DLD1 (cell line): Measurements from ENCODE around the gene CD74.

Experiments used
- in situ Hi-C: cut with HindIII; loops from 2 replicates; pipeline ENCODE4 v1.10.0; 2017; ENCODE audit warnings: low sequenced_read_pairs

Gene CD74

GRCh38 chr5:150398722-150399523 is 13.8 kb downstream of the CD74 start:
- in situ Hi-C loops: no loop called here

DNA sequence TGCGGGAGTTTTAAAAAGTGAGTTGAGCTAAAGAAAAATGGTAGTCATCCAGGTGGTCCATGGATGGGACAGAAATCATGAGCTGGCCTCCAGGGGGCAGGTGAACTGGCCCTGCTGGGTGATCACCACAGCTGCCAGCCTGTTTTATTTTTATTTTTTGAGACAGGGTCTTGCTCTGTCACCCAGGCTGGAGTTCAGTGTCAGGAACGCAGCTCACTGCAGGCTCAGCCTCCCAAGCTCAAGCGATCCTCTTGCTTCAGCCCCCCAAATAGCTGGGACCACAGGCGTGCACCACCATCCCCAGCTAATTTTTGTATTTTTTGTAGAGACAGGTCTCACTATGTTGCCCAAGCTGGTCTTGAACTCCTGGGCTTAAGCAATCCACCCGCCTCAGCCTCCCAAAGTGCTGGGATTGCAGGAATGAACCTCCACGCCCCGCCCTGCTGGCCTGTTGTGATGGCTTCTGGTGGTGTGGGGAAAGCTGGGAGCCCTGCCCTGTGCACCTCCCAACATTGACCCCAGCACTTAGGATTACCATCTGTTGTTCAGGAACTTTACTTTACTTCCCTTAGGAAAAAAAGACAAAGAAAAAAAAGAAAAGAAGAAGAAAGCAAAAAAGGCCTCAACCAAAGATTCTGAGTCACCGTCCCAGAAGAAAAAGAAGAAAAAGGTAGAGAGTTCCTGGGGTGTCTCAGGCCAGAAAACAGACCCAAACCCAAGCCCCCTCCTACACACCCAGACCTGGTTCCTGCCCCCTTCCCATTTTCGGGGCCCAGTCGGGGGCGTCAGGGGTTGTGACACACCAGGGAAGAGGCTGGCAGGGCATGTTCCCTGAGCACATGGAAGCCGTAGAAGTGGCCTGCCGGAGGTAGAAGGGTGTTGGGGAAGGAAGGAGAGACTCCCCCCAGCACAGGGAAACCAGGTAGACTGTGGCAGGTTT is 14.7 kb downstream of the CD74 start:
- in situ Hi-C loops: no loop called here

DNA sequence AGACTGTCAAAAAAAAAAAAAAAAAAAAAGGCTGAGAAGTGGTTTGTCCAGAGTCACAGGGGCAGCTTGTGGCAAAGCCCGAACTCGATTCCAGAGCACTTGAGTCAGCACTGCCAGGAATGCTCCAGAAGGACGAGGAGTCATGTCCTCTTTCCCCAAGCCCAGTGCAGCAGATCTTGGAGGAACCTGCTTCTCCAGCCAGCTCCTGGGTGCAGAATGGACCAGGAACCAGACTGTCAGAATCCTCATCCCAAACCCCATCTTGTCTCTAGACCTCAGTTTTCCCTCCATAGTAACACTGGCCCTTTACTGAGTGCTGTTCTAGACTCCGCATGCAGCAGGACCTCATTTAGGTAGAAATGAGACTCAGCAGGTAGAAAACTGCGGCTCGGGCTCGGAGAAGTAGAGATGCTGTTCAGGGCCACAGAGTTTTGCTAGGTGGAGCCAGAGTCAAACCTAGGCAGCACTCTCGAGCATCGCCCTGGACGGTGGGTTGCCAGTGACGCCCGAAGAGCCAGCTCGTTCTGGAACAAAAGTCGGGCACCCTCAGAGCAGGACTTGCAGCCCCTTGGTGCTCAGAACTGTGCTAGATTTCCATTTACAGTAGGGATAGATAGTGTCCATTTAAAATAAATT is 15.4 kb downstream of the CD74 start:
- in situ Hi-C loops: no loop called here

DNA sequence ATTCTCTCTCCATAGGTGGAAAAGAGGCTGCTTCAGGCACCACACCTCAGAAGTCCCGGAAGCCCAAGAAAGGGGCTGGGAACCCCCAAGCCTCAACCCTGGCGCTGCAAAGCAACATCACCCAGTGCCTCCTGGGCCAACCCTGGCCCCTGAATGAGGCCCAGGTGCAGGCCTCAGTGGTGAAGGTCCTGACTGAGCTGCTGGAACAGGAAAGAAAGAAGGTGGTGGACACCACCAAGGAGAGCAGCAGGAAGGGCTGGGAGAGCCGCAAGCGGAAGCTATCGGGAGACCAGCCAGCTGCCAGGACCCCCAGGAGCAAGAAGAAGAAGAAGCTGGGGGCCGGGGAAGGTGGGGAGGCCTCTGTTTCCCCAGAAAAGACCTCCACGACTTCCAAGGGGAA is 16.4 kb downstream of the CD74 start:
- in situ Hi-C loops: no loop called here

- in situ Hi-C loops: no loop called here
Measured at GRCh38 chr5:150395688-150395975, 17.1 kb downstream of the CD74 start.

GRCh38 chr5:150394912-150395687 is 17.6 kb downstream of the CD74 start:
- in situ Hi-C loops: no loop called here

- in situ Hi-C loops: no loop called here
Measured at GRCh38 chr5:150394131-150394530, 18.6 kb downstream of the CD74 start.

DNA sequence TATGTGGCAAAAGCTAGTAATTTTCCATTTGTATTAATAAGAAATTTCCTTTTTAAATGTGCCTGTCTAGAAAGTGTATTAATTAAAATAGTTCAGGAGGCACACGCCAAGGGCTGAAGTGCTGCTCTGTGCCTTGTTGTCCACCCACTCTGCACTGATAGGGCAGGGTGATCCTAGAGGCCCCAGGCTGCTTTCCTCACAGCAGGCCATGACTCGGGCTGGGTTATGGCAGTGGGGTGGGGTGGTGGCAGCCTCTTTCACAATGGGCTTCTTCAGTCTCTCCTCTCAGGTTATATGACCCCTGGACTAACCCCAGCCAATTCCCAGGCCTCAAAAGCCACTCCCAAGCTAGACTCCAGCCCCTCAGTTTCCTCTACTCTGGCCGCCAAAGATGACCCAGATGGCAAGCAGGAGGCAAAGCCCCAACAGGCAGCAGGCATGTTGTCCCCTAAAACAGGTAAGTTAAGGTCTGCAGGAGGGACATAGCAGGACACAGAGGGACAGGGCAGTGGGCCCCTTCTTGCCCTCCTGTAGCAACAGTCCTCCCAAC is 19.5 kb downstream of the CD74 start:
- in situ Hi-C loops: no loop called here

- in situ Hi-C loops: no loop called here
Measured at GRCh38 chr5:150392680-150393079, 20.0 kb downstream of the CD74 start.

- in situ Hi-C loops: no loop called here
Measured at GRCh38 chr5:150391986-150392385, 20.7 kb downstream of the CD74 start.

DNA sequence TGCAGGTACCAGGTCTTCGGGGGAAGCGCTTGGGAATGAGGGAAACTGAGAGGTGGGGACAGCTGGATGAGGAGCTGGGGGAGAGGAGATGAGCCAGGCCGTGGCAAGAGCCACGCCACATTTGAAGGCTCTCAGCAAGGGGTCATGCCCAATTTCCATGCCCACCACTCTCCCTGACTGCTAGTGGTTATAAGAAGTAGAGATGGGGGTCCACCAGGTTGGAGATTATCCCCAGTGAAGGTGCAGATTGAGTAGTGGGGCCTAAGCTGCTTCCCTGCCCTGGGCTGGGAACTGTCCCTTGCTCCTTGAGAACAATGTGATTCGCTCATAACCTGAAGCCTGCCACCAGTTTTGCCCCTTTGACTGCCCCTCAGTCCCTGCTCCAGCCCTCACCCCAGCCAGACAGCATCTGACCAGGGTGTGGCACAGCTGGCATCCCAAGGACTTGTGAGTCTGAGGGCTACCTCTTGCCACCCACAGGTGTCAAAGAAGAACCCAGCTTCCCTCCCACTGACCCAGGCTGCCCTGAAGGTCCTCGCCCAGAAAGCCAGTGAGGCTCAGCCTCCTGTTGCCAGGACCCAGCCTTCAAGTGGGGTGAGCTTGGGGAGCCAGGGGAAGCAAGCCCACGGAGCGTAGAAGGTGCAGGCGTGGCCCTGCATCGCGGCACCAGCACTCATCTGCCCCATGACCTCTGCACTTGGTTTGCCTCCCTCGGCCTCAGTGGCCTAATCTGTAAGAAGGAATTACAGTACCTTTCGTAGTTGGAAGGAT is 21.5 kb downstream of the CD74 start:
- in situ Hi-C loops: no loop called here

- in situ Hi-C loops: no loop called here
Measured at GRCh38 chr5:150389531-150390266, 23.0 kb downstream of the CD74 start.

DNA sequence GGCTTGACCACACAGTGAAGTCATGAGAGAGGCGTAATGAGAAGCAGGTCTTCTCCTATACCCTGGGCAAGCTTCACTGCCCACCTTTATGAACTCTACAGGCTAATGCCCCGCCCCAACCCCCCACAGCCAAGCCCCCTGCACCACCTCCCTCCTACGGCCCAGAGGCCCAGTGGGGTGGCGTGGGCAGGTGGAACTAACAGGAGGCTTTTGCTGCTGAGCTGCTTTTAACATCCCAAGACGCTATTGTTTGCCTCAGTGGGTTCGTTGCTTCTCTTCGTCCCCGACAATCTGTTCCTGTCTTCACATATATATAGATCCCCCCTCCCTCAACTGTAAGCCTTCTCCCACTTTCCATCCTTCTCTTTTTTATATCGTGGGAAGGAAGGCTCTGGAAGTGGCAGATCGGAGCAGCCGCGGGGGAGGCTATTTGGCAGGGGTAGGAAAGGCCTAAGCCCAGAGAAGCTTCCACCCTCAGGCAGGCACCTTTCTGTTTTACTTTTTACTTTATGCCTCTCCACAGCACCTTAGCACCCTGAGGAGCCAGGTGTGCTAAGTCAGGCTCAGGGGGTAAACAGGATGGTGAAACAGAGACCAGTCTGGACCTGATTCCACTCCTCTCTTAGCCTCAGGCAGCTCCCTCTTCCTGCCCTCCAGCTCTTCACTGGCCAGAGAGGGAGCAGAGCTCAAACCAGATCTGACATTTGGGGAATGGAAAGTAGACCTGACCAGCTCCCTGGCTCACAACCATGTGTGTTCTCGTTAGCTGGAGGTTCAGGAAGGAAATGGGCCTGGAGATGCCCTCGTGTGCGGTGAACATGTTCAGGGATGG is 26.5 kb downstream of the CD74 start:
- in situ Hi-C loops: no loop called here

DNA sequence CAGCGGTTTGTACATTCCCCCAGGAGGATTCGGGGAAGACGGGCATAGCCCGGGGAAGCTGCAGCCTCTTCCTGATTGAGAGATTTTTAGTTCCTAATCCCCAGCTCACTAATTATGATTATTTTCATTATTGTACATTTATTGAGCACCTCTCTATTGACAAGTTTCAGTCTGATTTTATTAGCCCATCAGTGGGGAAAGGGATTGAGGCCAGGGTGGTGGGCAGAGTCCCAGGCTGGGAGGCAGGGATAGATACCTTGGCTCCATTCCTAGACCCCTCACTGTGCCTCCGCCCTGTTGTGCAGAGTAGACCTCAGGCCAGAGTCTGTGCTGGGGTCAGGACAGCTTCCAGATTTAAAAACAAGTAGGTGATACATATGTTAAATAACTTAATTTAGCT is 28.0 kb downstream of the CD74 start:
- in situ Hi-C loops: no loop called here

GRCh38 chr5:150377964-150378694 is 34.6 kb downstream of the CD74 start:
- in situ Hi-C loops: no loop called here

DNA sequence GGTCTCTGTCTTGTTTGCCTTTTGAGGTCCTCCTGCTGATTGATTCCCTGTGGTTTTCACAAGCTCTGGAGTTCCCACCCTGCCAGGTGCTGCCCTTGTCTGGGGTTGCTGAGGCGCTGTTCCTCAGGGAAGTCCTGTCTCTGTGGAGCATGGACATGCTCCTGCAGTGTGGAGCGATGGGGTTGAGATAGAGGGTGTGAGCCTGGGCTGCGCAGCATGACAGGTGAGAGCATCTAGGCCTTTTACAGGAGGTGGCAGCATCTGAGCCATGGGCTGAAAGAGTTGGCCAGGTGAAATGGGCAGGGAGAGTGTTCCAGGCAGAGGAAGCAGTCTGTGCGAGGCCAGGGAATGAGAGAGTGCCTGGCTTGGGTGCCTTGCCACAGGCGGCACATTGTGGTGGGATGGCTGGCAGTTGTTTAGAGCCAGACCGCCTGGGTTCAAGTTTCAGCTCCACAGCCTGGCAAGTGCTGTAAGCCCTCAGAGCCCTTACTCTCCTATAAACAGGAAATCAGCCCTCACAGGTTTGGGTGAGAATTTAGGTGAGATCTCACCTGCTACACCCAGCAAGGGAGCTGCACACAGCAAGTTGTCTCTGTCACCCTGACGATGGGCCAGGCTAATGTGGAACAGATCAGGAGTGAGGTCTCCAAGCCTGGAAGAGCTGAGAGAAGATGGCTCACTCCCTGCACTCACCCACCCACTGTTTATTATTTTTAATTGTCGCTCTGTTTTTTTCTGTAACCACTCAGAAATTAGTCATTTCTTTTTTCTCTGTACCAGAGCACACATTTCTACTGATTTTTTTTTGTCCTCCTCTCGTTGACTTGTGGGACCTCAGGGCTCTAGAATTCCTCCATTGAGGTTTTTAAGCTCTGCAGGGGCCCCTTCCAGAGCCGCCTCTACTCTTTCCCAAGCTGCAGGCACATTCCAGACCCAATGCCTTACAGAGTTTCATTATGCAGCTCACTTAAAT is 35.6 kb downstream of the CD74 start:
- in situ Hi-C loops: no loop called here

DNA sequence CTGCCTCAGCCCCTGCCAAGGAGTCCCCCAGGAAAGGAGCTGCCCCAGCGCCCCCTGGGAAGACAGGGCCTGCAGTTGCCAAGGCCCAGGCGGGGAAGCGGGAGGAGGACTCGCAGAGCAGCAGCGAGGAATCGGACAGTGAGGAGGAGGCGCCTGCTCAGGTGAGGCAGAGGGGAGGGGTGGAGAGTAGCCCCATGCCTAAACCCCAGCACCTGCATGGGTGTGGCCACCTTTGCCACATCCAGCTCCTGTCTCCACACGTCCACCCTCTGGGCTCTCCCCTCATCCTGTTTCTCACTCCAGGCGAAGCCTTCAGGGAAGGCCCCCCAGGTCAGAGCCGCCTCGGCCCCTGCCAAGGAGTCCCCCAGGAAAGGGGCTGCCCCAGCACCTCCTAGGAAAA is 38.1 kb downstream of the CD74 start:
- in situ Hi-C loops: no loop called here
